OCI-LY1 (cell line): ENCODE results near the gene OSTN.

Source experiments
- CTCF ChIP-seq: fragments of 200-600 bp; sonication (generic), shearing (Covaris generic); IDR thresholded peaks from 2 replicates; pipeline ENCODE4 v1.5.1; 2017; ENCODE audit warnings: mild to moderate bottlenecking, antibody characterized with exemption, low read length, moderate library complexity, mixed read lengths
- EZH2 ChIP-seq: fragments of 200-600 bp; sonication (generic), shearing (Covaris generic); IDR thresholded peaks from 2 replicates; pipeline ENCODE4 v1.8.0; 2017; ENCODE audit warnings: borderline replicate concordance, mixed run types, mild to moderate bottlenecking, antibody characterized with exemption, low read length, moderate library complexity, mixed read lengths

GRCh38 chr3:191198480-191198879 is 561 bp upstream of the OSTN start:
- TF ChIP-seq CTCF (no peak), EZH2 (no peak)
